ENCODE results near the gene TBRG1. TPM values are rescaled to one million over a fixed set of nuclear protein-coding genes. Genes with fewer than 3 reads are reported as not detected.

TBRG1 gene
- total RNA-seq, 2 experiments from 2014 or later = 30.0 to 34.0 TPM

GRCh38 chr11:124674168-124674517 is 51.5 kb downstream of the TBRG1 start:
- H2AFZ ChIP-seq (ENCODE audit: low read length) = peak overlapping the region; percentile 83; the same call in 1 of the 2 replicates
- TF ChIP-seq CTCF (conservative IDR thresholded peaks at IDR 0.05; ENCODE audit: low read length) (no peak), EZH2phosphoT487 (IDR thresholded peaks at IDR 0.05; ENCODE audit: borderline replicate concordance, low read depth, low read length) (no peak)
- H3K9me3 ChIP-seq (ENCODE audit: low read length) = peaks cover 5% of the 10 kb centered on the region; the same call in 1 of the 2 replicates
- H3K4me3 ChIP-seq (ENCODE audit: low read depth, low read length, poor library complexity, severe bottlenecking) = peak overlapping the region; percentile 79
- peaks cover 45% of the 10 kb centered on the region for H3K4me1 ChIP-seq (ENCODE audit: insufficient read depth, low read length, poor library complexity, severe bottlenecking)
- H3K79me2 ChIP-seq (ENCODE audit: insufficient read depth, low read depth, low read length) = no peaks in the 10 kb centered on the region
- BruUV-seq (replicated peaks) = no TSS peak
- no peaks in the 10 kb centered on the region for H3K36me3 ChIP-seq (ENCODE audit: insufficient read depth, low read length)
- ChIA-PET POLR2A (interaction anchor here (0.6 to 2.4 kb wide), 8 partner anchors 10 to 1587 kb away, joined by 3 to 9 read pairs (median 3); partner anchors contain the start of gene MSANTD2), CTCF (ENCODE audit: unreplicated experiment) (no interaction called here)
- H3K9me2 ChIP-seq (ENCODE audit: insufficient read depth, low read length) = no peaks in the 10 kb centered on the region
- no peak for DNase-seq (ENCODE audit: low spot score)
- H3K4me2 ChIP-seq (ENCODE audit: low read length) = peak overlapping the region; percentile 86
- intact Hi-C loops (cut with micrococcal nuclease; ENCODE audit: unreplicated experiment) = no loop called here
- peak overlapping the region; percentile 30 for H3K27ac ChIP-seq (ENCODE audit: low read depth, low read length, poor library complexity, severe bottlenecking)
- H4K20me1 ChIP-seq (ENCODE audit: insufficient read depth, low read length) = no peaks in the 10 kb centered on the region

- H3K4me2 ChIP-seq (ENCODE audit: low read length) = peak overlapping the region; percentile 86
- H3K9me2 ChIP-seq (ENCODE audit: insufficient read depth, low read length) = no peaks in the 10 kb centered on the region
- peaks cover 5% of the 10 kb centered on the region; the same call in 1 of the 2 replicates for H3K9me3 ChIP-seq (ENCODE audit: low read length)
- ChIA-PET CTCF (ENCODE audit: unreplicated experiment) (no interaction called here), POLR2A (interaction anchor here (1.3 to 2.4 kb wide), 3 partner anchors 62 to 89 kb away, joined by 3 to 9 read pairs (median 3); no protein-coding TSS in a partner anchor)
- TF ChIP-seq EZH2phosphoT487 (IDR thresholded peaks at IDR 0.05; ENCODE audit: borderline replicate concordance, low read depth, low read length) = no peak
- TF ChIP-seq CTCF (conservative IDR thresholded peaks at IDR 0.05; ENCODE audit: low read length) = no peak
- no peak for DNase-seq (ENCODE audit: low spot score)
- H4K20me1 ChIP-seq (ENCODE audit: insufficient read depth, low read length) = no peaks in the 10 kb centered on the region
- H3K4me1 ChIP-seq (ENCODE audit: insufficient read depth, low read length, poor library complexity, severe bottlenecking) = peaks cover 41% of the 10 kb centered on the region
- H2AFZ ChIP-seq (ENCODE audit: low read length) = peak overlapping the region; percentile 83; the same call in 1 of the 2 replicates
- H3K4me3 ChIP-seq (ENCODE audit: low read depth, low read length, poor library complexity, severe bottlenecking) = peak overlapping the region; percentile 79
- H3K79me2 ChIP-seq (ENCODE audit: insufficient read depth, low read depth, low read length) = no peaks in the 10 kb centered on the region
- no TSS peak for BruUV-seq (replicated peaks)
- no peaks in the 10 kb centered on the region for H3K36me3 ChIP-seq (ENCODE audit: insufficient read depth, low read length)
- intact Hi-C loops (cut with micrococcal nuclease; ENCODE audit: unreplicated experiment) = no loop called here
- no peak overlapping the region for H3K27ac ChIP-seq (ENCODE audit: low read depth, low read length, poor library complexity, severe bottlenecking)
These were observed 51.9 kb downstream of the TBRG1 start for GRCh38 chr11:124674571-124674970.

- Histone ChIP-seq H4K20me1 (ENCODE audit: insufficient read depth, low read length) (no peaks in the 10 kb centered on the region), H3K36me3 (ENCODE audit: insufficient read depth, low read length) (no peaks in the 10 kb centered on the region), H3K9me3 (ENCODE audit: low read length) (peaks cover under 1% of the 10 kb centered on the region; the same call in 1 of the 2 replicates), H3K4me2 (ENCODE audit: low read length) (no peak overlapping the region), H3K79me2 (ENCODE audit: insufficient read depth, low read depth, low read length) (no peaks in the 10 kb centered on the region), H2AFZ (ENCODE audit: low read length) (no peak overlapping the region), H3K27ac (ENCODE audit: low read depth, low read length, poor library complexity, severe bottlenecking) (no peak overlapping the region), H3K9me2 (ENCODE audit: insufficient read depth, low read length) (no peaks in the 10 kb centered on the region), H3K4me1 (ENCODE audit: insufficient read depth, low read length, poor library complexity, severe bottlenecking) (peaks cover 23% of the 10 kb centered on the region), H3K4me3 (ENCODE audit: low read depth, low read length, poor library complexity, severe bottlenecking) (no peak overlapping the region)
- POLR2A ChIA-PET = no interaction called here
- BruUV-seq (replicated peaks) = no TSS peak
- intact Hi-C loops (cut with micrococcal nuclease; ENCODE audit: unreplicated experiment) = no loop called here
- TF ChIP-seq EZH2phosphoT487 (IDR thresholded peaks at IDR 0.05; ENCODE audit: borderline replicate concordance, low read depth, low read length) = no peak
- no peak for TF ChIP-seq CTCF (conservative IDR thresholded peaks at IDR 0.05; ENCODE audit: low read length)
- CTCF ChIA-PET (ENCODE audit: unreplicated experiment) = no interaction called here
- no peak for DNase-seq (ENCODE audit: low spot score)
These were observed 53.7 kb downstream of the TBRG1 start for GRCh38 chr11:124676386-124676785.
